ENCODE results near the gene NEK1.

DNA sequence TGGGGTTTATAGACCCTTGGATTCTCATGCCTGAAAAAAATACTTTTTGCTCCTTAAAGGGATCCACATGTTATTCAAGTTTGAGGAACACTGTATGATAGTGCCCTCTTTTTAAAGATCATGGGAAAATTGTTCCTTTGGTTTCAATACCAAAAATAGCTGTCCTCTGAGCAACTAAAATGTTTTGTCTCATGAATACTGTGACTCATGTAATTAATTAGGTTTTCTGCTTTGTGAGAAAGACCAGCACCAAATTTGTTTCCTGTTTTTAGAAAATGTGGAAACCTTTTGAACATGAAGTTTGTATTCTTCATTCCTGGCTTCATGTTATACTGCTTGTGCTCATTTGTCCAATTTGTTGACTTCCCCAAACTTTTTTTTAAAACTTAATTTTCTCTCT lies 214.1 kb downstream of the NEK1 start:
- TF ChIP-seq, protein P1, sequence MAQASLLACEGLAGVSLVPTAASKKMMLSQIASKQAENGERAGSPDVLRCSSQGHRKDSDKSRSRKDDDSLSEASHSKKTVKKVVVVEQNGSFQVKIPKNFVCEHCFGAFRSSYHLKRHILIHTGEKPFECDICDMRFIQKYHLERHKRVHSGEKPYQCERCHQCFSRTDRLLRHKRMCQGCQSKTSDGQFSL (CRISPR knock-in tag; IDR thresholded peaks at IDR 0.05) = no peak
- TF ChIP-seq RBAK (CRISPR knock-in tag; IDR thresholded peaks at IDR 0.05) (no peak), KLF6 (CRISPR knock-in tag; IDR thresholded peaks at IDR 0.05) (no peak), ZSCAN9 (CRISPR knock-in tag; IDR thresholded peaks at IDR 0.05; ENCODE audit: borderline replicate concordance) (no peak)
- TF ChIP-seq, protein P2, sequence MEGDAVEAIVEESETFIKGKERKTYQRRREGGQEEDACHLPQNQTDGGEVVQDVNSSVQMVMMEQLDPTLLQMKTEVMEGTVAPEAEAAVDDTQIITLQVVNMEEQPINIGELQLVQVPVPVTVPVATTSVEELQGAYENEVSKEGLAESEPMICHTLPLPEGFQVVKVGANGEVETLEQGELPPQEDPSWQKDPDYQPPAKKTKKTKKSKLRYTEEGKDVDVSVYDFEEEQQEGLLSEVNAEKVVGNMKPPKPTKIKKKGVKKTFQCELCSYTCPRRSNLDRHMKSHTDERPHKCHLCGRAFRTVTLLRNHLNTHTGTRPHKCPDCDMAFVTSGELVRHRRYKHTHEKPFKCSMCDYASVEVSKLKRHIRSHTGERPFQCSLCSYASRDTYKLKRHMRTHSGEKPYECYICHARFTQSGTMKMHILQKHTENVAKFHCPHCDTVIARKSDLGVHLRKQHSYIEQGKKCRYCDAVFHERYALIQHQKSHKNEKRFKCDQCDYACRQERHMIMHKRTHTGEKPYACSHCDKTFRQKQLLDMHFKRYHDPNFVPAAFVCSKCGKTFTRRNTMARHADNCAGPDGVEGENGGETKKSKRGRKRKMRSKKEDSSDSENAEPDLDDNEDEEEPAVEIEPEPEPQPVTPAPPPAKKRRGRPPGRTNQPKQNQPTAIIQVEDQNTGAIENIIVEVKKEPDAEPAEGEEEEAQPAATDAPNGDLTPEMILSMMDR (CRISPR knock-in tag; IDR thresholded peaks at IDR 0.05) = no peak

All from HepG2 (cell line).